Fibroblast of the aortic adventitia (primary cell): ENCODE measurements around the gene C5orf24. TPM values are rescaled to one million over a fixed set of nuclear protein-coding genes. Genes with fewer than 3 reads are reported as not detected.

ENCODE experiments used
- DNase-seq: peaks from one replicate; pipeline ENCODE4 v3.0.0-alpha.2; 2010; ENCODE audit warnings: low read depth
- H3K4me3 ChIP-seq: 2 replicates; pipeline ENCODE4 v1.5.1; 2011; ENCODE audit warnings: low read depth, mild to moderate bottlenecking, control low read depth, low read length, moderate library complexity
- CTCF ChIP-seq: IDR thresholded peaks from 2 replicates; pipeline ENCODE4 v1.5.1; 2011; ENCODE audit warnings: mild to moderate bottlenecking, low read length, control low read depth, inconsistent platforms; ENCODE audit not compliant: insufficient read depth
- total RNA-seq: library from RNA; depleted of rRNA; stranded (reverse); fragments of >200 nt; gene quantifications from 2 replicates; pipeline ENCODE4 v1.2.3, GENCODE V29; 2012; ENCODE audit warnings: low replicate concordance

The C5orf24 gene
- total RNA-seq, 1 donor = 61.5 TPM

GRCh38 chr5:134818776-134819175 is 27.0 kb upstream of the C5orf24 start:
- DNase-seq = no peak
- TF ChIP-seq CTCF = no peak
- H3K4me3 ChIP-seq = no peak overlapping the region

GRCh38 chr5:134819407-134819963 is 26.3 kb upstream of the C5orf24 start:
- TF ChIP-seq CTCF = no peak
- H3K4me3 ChIP-seq = no peak overlapping the region
- DNase-seq = no peak

GRCh38 chr5:134821841-134822240 is 23.9 kb upstream of the C5orf24 start:
- TF ChIP-seq CTCF = no peak
- H3K4me3 ChIP-seq = no peak overlapping the region
- no peak for DNase-seq

GRCh38 chr5:134824681-134825080 is 21.1 kb upstream of the C5orf24 start:
- H3K4me3 ChIP-seq = no peak overlapping the region
- no peak for DNase-seq

GRCh38 chr5:134825212-134825611 is 20.6 kb upstream of the C5orf24 start:
- no peak for DNase-seq
- no peak for TF ChIP-seq CTCF
- H3K4me3 ChIP-seq = no peak overlapping the region

More at GRCh38 chr5:134824681-134825080, 21.1 kb upstream of the C5orf24 start:
- TF ChIP-seq CTCF = no peak

- H3K4me3 ChIP-seq = no peak overlapping the region
- no peak for DNase-seq
- no peak for TF ChIP-seq CTCF
These were observed 12.3 kb upstream of the C5orf24 start for GRCh38 chr5:134833340-134834032.
